ENCODE results near the gene IL17REL. TPM values are rescaled to one million over a fixed set of nuclear protein-coding genes. Genes with fewer than 3 reads are reported as not detected.

Gene IL17REL
- total RNA-seq, 1 experiment from 2014 or later: not detected

GRCh38 chr22:50027639-50028537 lies 15.3 kb upstream of the IL17REL start:
- DNase-seq (ENCODE audit: extremely low read depth, low read depth): no peak

- DNase-seq (ENCODE audit: extremely low read depth, low read depth): no peak
These were observed 13.4 kb upstream of the IL17REL start for GRCh38 chr22:50025993-50026392.

- no peak for DNase-seq (ENCODE audit: extremely low read depth, low read depth)
These were observed 9.7 kb upstream of the IL17REL start for GRCh38 chr22:50022171-50022819.

- no peak for DNase-seq (ENCODE audit: extremely low read depth, low read depth)
These were observed 8.0 kb upstream of the IL17REL start for GRCh38 chr22:50020606-50021005.

- no peak for DNase-seq (ENCODE audit: extremely low read depth, low read depth)
These were observed 6.8 kb upstream of the IL17REL start for GRCh38 chr22:50019316-50019715.

- DNase-seq (ENCODE audit: extremely low read depth, low read depth): no peak
These were observed 6.2 kb upstream of the IL17REL start for GRCh38 chr22:50018608-50019285.

- DNase-seq (ENCODE audit: extremely low read depth, low read depth): no peak
These were observed 5.2 kb upstream of the IL17REL start for GRCh38 chr22:50017701-50018224.

- no peak for DNase-seq (ENCODE audit: extremely low read depth, low read depth)
These were observed 4.6 kb upstream of the IL17REL start for GRCh38 chr22:50016988-50017700.

- DNase-seq (ENCODE audit: extremely low read depth, low read depth): no peak
These were observed 3.9 kb upstream of the IL17REL start for GRCh38 chr22:50016308-50016987.

GRCh38 chr22:50015451-50016307 lies 3.1 kb upstream of the IL17REL start:
- no peak for DNase-seq (ENCODE audit: extremely low read depth, low read depth)

- DNase-seq (ENCODE audit: extremely low read depth, low read depth): no peak
These were observed 2.3 kb upstream of the IL17REL start for GRCh38 chr22:50014655-50015401.

GRCh38 chr22:50014053-50014501 lies 1.5 kb upstream of the IL17REL start:
- DNase-seq (ENCODE audit: extremely low read depth, low read depth): no peak

- DNase-seq (ENCODE audit: extremely low read depth, low read depth): no peak
These were observed 936 bp downstream of the IL17REL start for GRCh38 chr22:50011447-50012210.

- no peak for DNase-seq (ENCODE audit: extremely low read depth, low read depth)
These were observed 1.7 kb downstream of the IL17REL start for GRCh38 chr22:50010676-50011446.

- DNase-seq (ENCODE audit: extremely low read depth, low read depth): no peak
These were observed 2.5 kb downstream of the IL17REL start for GRCh38 chr22:50009765-50010675.

GRCh38 chr22:50009251-50009650 lies 3.3 kb downstream of the IL17REL start:
- DNase-seq (ENCODE audit: extremely low read depth, low read depth): no peak

Measured in NCI-H460 (cell line).